WERI-Rb-1 (cell line): ENCODE data around the gene CC2D1B.
A peak's percentile ranks its signal among the peaks of the same experiment; 100 is the strongest.

ENCODE experiments used
- DNase-seq: peaks from one replicate; pipeline ENCODE4 v3.0.0-alpha.2; 2020
- H3K27ac ChIP-seq: fragments of 250-450 bp; sonication (Bioruptor Pico); 2 replicates; pipeline ENCODE4 v1.5.1; 2020; ENCODE audit warnings: mild to moderate bottlenecking, moderate library complexity
- H3K27me3 ChIP-seq: fragments of 250-450 bp; sonication (Bioruptor Pico); 2 replicates; pipeline ENCODE4 v1.5.1; 2021; ENCODE audit warnings: mild to moderate bottlenecking, low read depth, moderate library complexity; ENCODE audit not compliant: insufficient read depth, severe bottlenecking
- H3K36me3 ChIP-seq: fragments of 250-450 bp; sonication (Bioruptor Pico); 2 replicates; pipeline ENCODE4 v1.5.1; 2020; ENCODE audit warnings: mild to moderate bottlenecking, moderate library complexity
- H3K4me3 ChIP-seq: 2 replicates; pipeline ENCODE4 v1.5.1; 2011; ENCODE audit warnings: low read depth, mild to moderate bottlenecking, control low read depth, low read length
- H3K9me3 ChIP-seq: fragments of 250-450 bp; sonication (Bioruptor Pico); 2 replicates; pipeline ENCODE4 v1.5.1; 2021; ENCODE audit warnings: mild to moderate bottlenecking, moderate library complexity; ENCODE audit not compliant: severe bottlenecking
- CTCF ChIP-seq: IDR thresholded peaks from 2 replicates; pipeline ENCODE4 v1.5.1; 2011; ENCODE audit warnings: low read depth, mild to moderate bottlenecking, control low read depth, inconsistent platforms, low read length

Gene CC2D1B

GRCh38 chr1:52365746-52366516, at the start of gene CC2D1B:
Gene CC2D1B (minus strand): TSS chr1:52366205. CDS start chr1:52364620, 1,585 bp downstream.
- peak within 1 kb of the TSS; percentile 88 for H3K27ac ChIP-seq
- H3K27me3 ChIP-seq = no peaks in the 10 kb centered on the region
- peak; percentile 99 for DNase-seq
- no peak for TF ChIP-seq CTCF
- no peaks in the 10 kb centered on the region for H3K9me3 ChIP-seq
- H3K36me3 ChIP-seq = peaks cover 33% of the 10 kb centered on the region
- H3K4me3 ChIP-seq = peak within 1 kb of the TSS; percentile 96

GRCh38 chr1:52414942-52415341, 48.9 kb upstream of the CC2D1B start:
- TF ChIP-seq CTCF = no peak
- H3K4me3 ChIP-seq = no peak overlapping the region
- H3K36me3 ChIP-seq = peaks cover 93% of the 10 kb centered on the region
- no peak for DNase-seq
- H3K27me3 ChIP-seq = no peaks in the 10 kb centered on the region
- no peaks in the 10 kb centered on the region for H3K9me3 ChIP-seq
- no peak overlapping the region for H3K27ac ChIP-seq

GRCh38 chr1:52413410-52413989, 47.5 kb upstream of the CC2D1B start:
- H3K9me3 ChIP-seq = no peaks in the 10 kb centered on the region
- no peak overlapping the region for H3K27ac ChIP-seq
- peaks cover 91% of the 10 kb centered on the region for H3K36me3 ChIP-seq
- DNase-seq = no peak
- H3K27me3 ChIP-seq = no peaks in the 10 kb centered on the region
- no peak for TF ChIP-seq CTCF
- H3K4me3 ChIP-seq = no peak overlapping the region

GRCh38 chr1:52404975-52405338, 39.0 kb upstream of the CC2D1B start:
- no peak for DNase-seq
- peaks cover 64% of the 10 kb centered on the region for H3K36me3 ChIP-seq
- peak overlapping the region; percentile 96 for H3K4me3 ChIP-seq
- H3K27me3 ChIP-seq = no peaks in the 10 kb centered on the region
- H3K9me3 ChIP-seq = no peaks in the 10 kb centered on the region
- H3K27ac ChIP-seq = peak overlapping the region; percentile 86
- no peak for TF ChIP-seq CTCF

GRCh38 chr1:52404116-52404974, 38.3 kb upstream of the CC2D1B start, which contains the start of the genes ORC1 and PRPF38A:
Gene ORC1 (minus strand): TSS chr1:52404423. CDS start chr1:52402223, 2,200 bp downstream.
Gene PRPF38A (plus strand): TSS chr1:52404602. CDS start chr1:52404750, 148 bp downstream.
- Histone ChIP-seq H3K27me3 (no peaks in the 10 kb centered on the region), H3K4me3 (peak within 1 kb of the TSS; percentile 96), H3K27ac (peak within 1 kb of the TSS; percentile 86), H3K9me3 (no peaks in the 10 kb centered on the region), H3K36me3 (peaks cover 64% of the 10 kb centered on the region)
- DNase-seq = peak; percentile 98
- peak; percentile 52 for TF ChIP-seq CTCF
